ENCODE measurements around the gene BTN2A1. TPM values are rescaled to one million over a fixed set of nuclear protein-coding genes. Genes with fewer than 3 reads are reported as not detected.
A peak's percentile ranks its signal among the peaks of the same experiment; 100 is the strongest.

Gene BTN2A1
- total and polyA plus RNA-seq, 9 of the 15 experiments (the other 6 are each of a cell fraction or from before 2014, with no cell fraction given), result 6.7 to 22.1 (median 16.4) TPM

- TF ChIP-seq ZNF766 (CRISPR knock-in tag; conservative IDR thresholded peaks at IDR 0.05) (no peak), CGGBP1 (CRISPR knock-in tag; IDR thresholded peaks at IDR 0.05) (no peak), HOMEZ (CRISPR knock-in tag; IDR thresholded peaks at IDR 0.05) (no peak), ZNF398 (CRISPR knock-in tag; IDR thresholded peaks at IDR 0.05) (no peak), MXI1 (IDR thresholded peaks at IDR 0.05; ENCODE audit: low read depth, low read length) (no peak), EP300 (IDR thresholded peaks at IDR 0.05; ENCODE audit: low read length) (no peak; the same call in 1 of the 2 replicates), KAT2B (IDR thresholded peaks at IDR 0.05; ENCODE audit: low read depth, low read length) (no peak), SREBF2 (CRISPR knock-in tag; IDR thresholded peaks at IDR 0.05) (no peak), RNF2 (IDR thresholded peaks at IDR 0.05) (no peak), BDP1 (IDR thresholded peaks at IDR 0.05; ENCODE audit: insufficient read depth, insufficient read length) (no peak), NFATC3 (IDR thresholded peaks at IDR 0.05) (no peak), SRF (CRISPR knock-in tag; IDR thresholded peaks at IDR 0.05) (no peak), MAZ (CRISPR knock-in tag; conservative IDR thresholded peaks at IDR 0.05 in 1 of 2, IDR thresholded peaks at IDR 0.05 in 1 of 2) (peak; percentile 21 to 52; a peak in 2 of 4 replicates), IRF2 (CRISPR knock-in tag; IDR thresholded peaks at IDR 0.05) (no peak), CBX3 (IDR thresholded peaks at IDR 0.05; ENCODE audit: borderline replicate concordance in 1 of 2, low read length in 2 of 2) (no peak), MAX (CRISPR knock-in tag; IDR thresholded peaks at IDR 0.05) (no peak; the same call in 1 of the 2 replicates), CHAMP1 (IDR thresholded peaks at IDR 0.05) (no peak), NFRKB (IDR thresholded peaks at IDR 0.05; ENCODE audit: low read depth) (0 out of 2 replicates have a peak, but pooled peaks have one; percentile 40), VEZF1 (CRISPR knock-in tag; IDR thresholded peaks at IDR 0.05) (peak; percentile 28; the same call in 1 of the 2 replicates)
Observed at GRCh38 chr6:26421259-26422144, 36.3 kb upstream of the BTN2A1 start (continued).
